ENCODE measurements around the gene MAST4.

MAST4 gene

DNA sequence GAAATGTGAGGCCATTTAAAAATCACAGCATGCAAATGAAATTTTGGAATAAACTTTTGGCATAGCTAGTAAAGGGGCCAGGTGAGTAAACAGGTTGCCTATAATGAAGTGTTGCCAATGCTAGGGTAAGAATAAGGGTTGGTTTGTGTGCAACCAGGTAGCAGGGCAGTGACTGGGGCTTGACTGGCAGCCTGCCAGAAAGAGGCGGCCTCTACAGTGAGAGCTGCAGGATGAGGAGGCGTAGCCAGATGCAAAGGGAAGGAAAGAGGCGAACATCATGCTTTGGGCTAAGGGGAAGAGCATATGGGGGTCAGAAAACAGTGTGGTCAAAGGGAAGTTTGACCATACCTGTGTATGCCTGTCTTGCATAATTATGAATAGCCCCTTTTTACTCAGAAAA is 70.6 kb downstream of the MAST4 start:
- no peak for TF ChIP-seq CTCF (conservative IDR thresholded peaks at IDR 0.05; ENCODE audit: low read depth, low read length)
- H3K4me3 ChIP-seq (ENCODE audit: low read depth, low read length): no peak overlapping the region
- no peak for DNase-seq (ENCODE audit: low read depth)

GRCh38 chr5:66669086-66669861 is 73.1 kb downstream of the MAST4 start:
- no peak for DNase-seq (ENCODE audit: low read depth)
- H3K4me3 ChIP-seq (ENCODE audit: low read depth, low read length): no peak overlapping the region
- TF ChIP-seq CTCF (conservative IDR thresholded peaks at IDR 0.05; ENCODE audit: low read depth, low read length): no peak

DNA sequence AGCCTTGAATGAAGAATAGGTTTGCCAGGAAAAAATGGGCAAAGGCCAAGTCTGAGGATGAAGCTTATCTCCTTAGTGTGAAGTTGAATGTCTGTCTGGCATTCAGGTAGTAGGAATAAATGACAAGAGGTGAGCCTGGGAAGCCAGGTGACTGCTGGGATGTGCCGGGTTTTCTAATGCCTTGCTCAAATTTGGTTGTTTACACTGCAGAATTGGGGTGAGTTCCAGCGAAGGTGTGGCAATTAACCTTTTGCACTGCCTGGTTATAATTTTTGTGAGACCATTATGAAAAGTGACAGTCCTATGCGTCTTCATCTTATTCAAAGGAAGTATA is 73.6 kb downstream of the MAST4 start:
- DNase-seq (ENCODE audit: low read depth): no peak
- no peak for TF ChIP-seq CTCF (conservative IDR thresholded peaks at IDR 0.05; ENCODE audit: low read depth, low read length)
- no peak overlapping the region for H3K4me3 ChIP-seq (ENCODE audit: low read depth, low read length)

GRCh38 chr5:66671305-66671704 is 75.1 kb downstream of the MAST4 start:
- no peak overlapping the region for H3K4me3 ChIP-seq (ENCODE audit: low read depth, low read length)
- DNase-seq (ENCODE audit: low read depth): no peak
- TF ChIP-seq CTCF (conservative IDR thresholded peaks at IDR 0.05; ENCODE audit: low read depth, low read length): no peak

- H3K4me3 ChIP-seq (ENCODE audit: low read depth, low read length): no peak overlapping the region
- DNase-seq (ENCODE audit: low read depth): no peak
- TF ChIP-seq CTCF (conservative IDR thresholded peaks at IDR 0.05; ENCODE audit: low read depth, low read length): no peak
These were observed 78.6 kb downstream of the MAST4 start for GRCh38 chr5:66674802-66675201.

- no peak overlapping the region for H3K4me3 ChIP-seq (ENCODE audit: low read depth, low read length)
- DNase-seq (ENCODE audit: low read depth): no peak
- no peak for TF ChIP-seq CTCF (conservative IDR thresholded peaks at IDR 0.05; ENCODE audit: low read depth, low read length)
These were observed 79.2 kb downstream of the MAST4 start for GRCh38 chr5:66675406-66675805.

DNA sequence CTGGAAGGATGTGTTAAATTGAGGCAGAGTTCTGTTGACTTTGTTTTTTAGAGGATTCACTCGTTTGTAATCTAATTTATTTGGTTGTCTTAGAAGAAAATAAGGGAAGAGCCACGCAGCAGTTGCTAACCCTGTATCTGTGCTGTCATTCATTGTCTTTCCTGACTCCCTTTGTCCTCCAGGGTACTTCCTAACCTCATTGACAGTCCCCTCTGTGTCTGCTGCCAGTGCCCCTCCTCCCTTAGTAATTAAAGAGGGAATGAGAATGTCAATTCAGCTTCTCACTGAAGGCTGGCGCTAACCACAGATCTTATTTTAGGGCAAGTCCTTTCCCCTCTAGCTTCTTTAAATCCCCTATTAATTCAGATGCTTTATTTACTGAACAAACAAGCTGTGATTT is 84.0 kb downstream of the MAST4 start:
- no peak overlapping the region for H3K4me3 ChIP-seq (ENCODE audit: low read depth, low read length)
- no peak for DNase-seq (ENCODE audit: low read depth)

More for the DNA sequence above, 84.0 kb downstream of the MAST4 start:
- TF ChIP-seq CTCF (conservative IDR thresholded peaks at IDR 0.05; ENCODE audit: low read depth, low read length): no peak

Data from choroid plexus epithelial cell (primary cell).